CD14-positive monocyte (primary cell): Measurements from ENCODE around the gene ARHGEF1. TPM values are rescaled to one million over a fixed set of nuclear protein-coding genes. Genes with fewer than 3 reads are reported as not detected.

Experiments
- DNase-seq, 3 donors: peaks; one replicate each; pipeline ENCODE4 v3.0.0-alpha.2; 2011 to 2022
- H2AFZ ChIP-seq: 2 replicates; pipeline ENCODE4 v1.6.0; 2012; ENCODE audit warnings: mild to moderate bottlenecking, low read depth, low read length, inconsistent platforms; ENCODE audit not compliant: insufficient read depth, poor library complexity, severe bottlenecking
- H3K27ac ChIP-seq, 2 donors: 1 replicate in 1 of 2; 2 replicates in 1 of 2; pipeline ENCODE4 v1.5.1; 2012 to 2013; ENCODE audit warnings: low read length in 2 of 2, control low read depth in 1 of 2, inconsistent platforms in 1 of 2, low read depth in 1 of 2, mild to moderate bottlenecking in 1 of 2
- H3K27me3 ChIP-seq, 2 donors: one replicate each; pipeline versions ENCODE4 v1.6.0 to v1.6.1; 2011 to 2013; ENCODE audit warnings: low read length in 2 of 2; ENCODE audit not compliant: control insufficient read depth in 2 of 2, insufficient read depth in 2 of 2
- H3K36me3 ChIP-seq, 2 donors: replicated peaks in 1 of 2; 1 replicate in 1 of 2; 2 replicates in 1 of 2; pipeline versions ENCODE4 v1.5.1 to v1.6.1; 2012 to 2013; ENCODE audit warnings: low read length in 2 of 2, control low read depth in 1 of 2, inconsistent platforms in 1 of 2, mild to moderate bottlenecking in 1 of 2; ENCODE audit not compliant: insufficient read depth in 2 of 2, control insufficient read depth in 1 of 2
- H3K4me1 ChIP-seq, 2 donors: 1 replicate in 1 of 2; 2 replicates in 1 of 2; pipeline versions ENCODE4 v1.5.1 to v1.6.1; 2012 to 2013; ENCODE audit warnings: low read length in 2 of 2, control low read depth in 1 of 2, inconsistent platforms in 1 of 2, mild to moderate bottlenecking in 1 of 2, moderate library complexity in 1 of 2; ENCODE audit not compliant: insufficient read depth in 2 of 2, control insufficient read depth in 1 of 2
- H3K4me2 ChIP-seq: replicated peaks from 2 replicates; pipeline ENCODE3; 2012; ENCODE audit warnings: low read length, moderate library complexity, mild to moderate bottlenecking; ENCODE audit not compliant: poor library complexity, severe bottlenecking; ENCODE audit errors: extremely low read depth
- H3K4me3 ChIP-seq, 3 experiments: fragments of 200-600 bp in 1 of 3; sonication (generic) in 1 of 3; replicated peaks in 1 of 3; 1 replicate in 2 of 3; 2 replicates in 1 of 3; pipeline ENCODE4 v1.5.1; 2011 to 2013; ENCODE audit warnings: low read length in 3 of 3, mild to moderate bottlenecking in 3 of 3, control low read depth in 2 of 3, low read depth in 2 of 3, inconsistent platforms in 1 of 3, moderate library complexity in 1 of 3
- H3K79me2 ChIP-seq: 2 replicates; pipeline ENCODE4 v1.6.0; 2012; ENCODE audit warnings: mild to moderate bottlenecking, control low read depth, inconsistent platforms, low read length, moderate library complexity; ENCODE audit not compliant: insufficient read depth
- H3K9ac ChIP-seq: 2 replicates; pipeline ENCODE4 v1.6.0; 2017; ENCODE audit warnings: low read length, mild to moderate bottlenecking; ENCODE audit not compliant: insufficient read depth, poor library complexity, severe bottlenecking
- H3K9me3 ChIP-seq, 2 donors: replicated peaks in 1 of 2; 1 replicate in 1 of 2; 2 replicates in 1 of 2; pipeline versions ENCODE4 v1.5.1 to v1.6.1; 2012 to 2013; ENCODE audit warnings: low read length in 2 of 2, control low read depth in 1 of 2; ENCODE audit not compliant: control insufficient read depth in 1 of 2, insufficient read depth in 1 of 2
- H4K20me1 ChIP-seq: 2 replicates; pipeline ENCODE4 v1.6.0; 2012; ENCODE audit warnings: mild to moderate bottlenecking, low read length, control low read depth, moderate library complexity; ENCODE audit not compliant: insufficient read depth
- H3K27ac Mint-ChIP-seq, 7 donors: one replicate each; pipeline ENCODE4 v1.8.0; 2020; ENCODE audit warnings: mild to moderate bottlenecking in 7 of 7, mixed read lengths in 7 of 7, moderate library complexity in 6 of 7, inconsistent platforms in 2 of 7
- H3K27me3 Mint-ChIP-seq, 3 donors: one replicate each; pipeline ENCODE4 v1.8.0; 2021 to 2022; ENCODE audit warnings: low read depth in 3 of 3, mild to moderate bottlenecking in 3 of 3, mixed read lengths in 3 of 3, moderate library complexity in 3 of 3, inconsistent platforms in 1 of 3
- H3K36me3 Mint-ChIP-seq, 2 donors: one replicate each; pipeline ENCODE4 v1.8.0; 2020; ENCODE audit warnings: mixed read lengths in 2 of 2, inconsistent platforms in 1 of 2, mild to moderate bottlenecking in 1 of 2
- H3K4me1 Mint-ChIP-seq: one replicate; pipeline ENCODE4 v1.8.0; 2020; ENCODE audit warnings: mild to moderate bottlenecking, mixed read lengths
- H3K4me3 Mint-ChIP-seq, 2 donors: one replicate each; pipeline ENCODE4 v1.8.0; 2020; ENCODE audit warnings: mild to moderate bottlenecking in 2 of 2, mixed read lengths in 2 of 2, moderate library complexity in 1 of 2
- H3K9me3 Mint-ChIP-seq, 7 donors: one replicate each; pipeline ENCODE4 v1.8.0; 2020 to 2022; ENCODE audit warnings: mixed read lengths in 7 of 7, mild to moderate bottlenecking in 6 of 7, moderate library complexity in 6 of 7, inconsistent platforms in 2 of 7
- WGBS: methylation state at CpG from one replicate; pipeline ENCODE4 v1.1.5; 2013; ENCODE audit warnings: missing lambda C conversion rate; ENCODE audit not compliant: insufficient coverage; 5-methylcytosine and 5-hydroxymethylcytosine counted together
- intact Hi-C, 2 donors: fragments of 100-400 bp; cut with micrococcal nuclease; formaldehyde crosslinking; loops; one replicate each; pipeline versions ENCODE4 v1.15.0 to v1.15.1; 2023
- polyA plus RNA-seq, 3 donors: library from polyadenylated mRNA; depleted of rRNA in 1 of 3; unstranded in 2 of 3; stranded (reverse) in 1 of 3; fragments of 300-500 nt in 2 of 3; fragments of >200 nt in 1 of 3; fragmentation: Illumina TruSeq in 2 of 3; gene quantifications; 1 replicate in 2 of 3; 2 replicates in 1 of 3; pipeline ENCODE4 v1.2.3, GENCODE V29; 2012 to 2021
- TF ChIP-seq, protein P1 (sequence below): fragments of 200-600 bp; IDR thresholded peaks from one replicate; pipeline ENCODE4 v1.8.0; 2022; ENCODE audit warnings: antibody characterized with exemption, mild to moderate bottlenecking

Gene ARHGEF1
- polyA plus RNA-seq, 3 donors, result 82.8 to 622 (median 95.5) TPM

GRCh38 chr19:41837981-41838708 lies 44.8 kb upstream of the ARHGEF1 start:
- Histone ChIP-seq H3K36me3 (no peaks in the 10 kb centered on the region), H3K4me1 (peaks cover 11 to 17% of the 10 kb centered on the region in 2 donors), H3K9me3 (no peaks in the 10 kb centered on the region), H2AFZ (no peak overlapping the region), H3K4me3 (no peak overlapping the region), H3K27me3 (no peaks in the 10 kb centered on the region), H3K9ac (no peak overlapping the region), H3K79me2 (no peaks in the 10 kb centered on the region), H4K20me1 (no peaks in the 10 kb centered on the region), H3K27ac (no peak overlapping the region), H3K4me2 (no peak overlapping the region)
- Mint-ChIP-seq H3K36me3 (no peaks in the 10 kb centered on the region), H3K4me1 (peaks cover 22% of the 10 kb centered on the region), H3K9me3 (no peaks in the 10 kb centered on the region), H3K4me3 (no peak overlapping the region), H3K27ac (no peak overlapping the region), H3K27me3 (peaks cover 1 to 9% (median 4%) of the 10 kb centered on the region in 3 donors)
- TF ChIP-seq, protein P1, sequence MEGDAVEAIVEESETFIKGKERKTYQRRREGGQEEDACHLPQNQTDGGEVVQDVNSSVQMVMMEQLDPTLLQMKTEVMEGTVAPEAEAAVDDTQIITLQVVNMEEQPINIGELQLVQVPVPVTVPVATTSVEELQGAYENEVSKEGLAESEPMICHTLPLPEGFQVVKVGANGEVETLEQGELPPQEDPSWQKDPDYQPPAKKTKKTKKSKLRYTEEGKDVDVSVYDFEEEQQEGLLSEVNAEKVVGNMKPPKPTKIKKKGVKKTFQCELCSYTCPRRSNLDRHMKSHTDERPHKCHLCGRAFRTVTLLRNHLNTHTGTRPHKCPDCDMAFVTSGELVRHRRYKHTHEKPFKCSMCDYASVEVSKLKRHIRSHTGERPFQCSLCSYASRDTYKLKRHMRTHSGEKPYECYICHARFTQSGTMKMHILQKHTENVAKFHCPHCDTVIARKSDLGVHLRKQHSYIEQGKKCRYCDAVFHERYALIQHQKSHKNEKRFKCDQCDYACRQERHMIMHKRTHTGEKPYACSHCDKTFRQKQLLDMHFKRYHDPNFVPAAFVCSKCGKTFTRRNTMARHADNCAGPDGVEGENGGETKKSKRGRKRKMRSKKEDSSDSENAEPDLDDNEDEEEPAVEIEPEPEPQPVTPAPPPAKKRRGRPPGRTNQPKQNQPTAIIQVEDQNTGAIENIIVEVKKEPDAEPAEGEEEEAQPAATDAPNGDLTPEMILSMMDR, result no peak
- no peak for DNase-seq
- intact Hi-C loops, result no loop called here
- WGBS, result 93% methylated on average over 4 of the region's 13 CpGs

DNA sequence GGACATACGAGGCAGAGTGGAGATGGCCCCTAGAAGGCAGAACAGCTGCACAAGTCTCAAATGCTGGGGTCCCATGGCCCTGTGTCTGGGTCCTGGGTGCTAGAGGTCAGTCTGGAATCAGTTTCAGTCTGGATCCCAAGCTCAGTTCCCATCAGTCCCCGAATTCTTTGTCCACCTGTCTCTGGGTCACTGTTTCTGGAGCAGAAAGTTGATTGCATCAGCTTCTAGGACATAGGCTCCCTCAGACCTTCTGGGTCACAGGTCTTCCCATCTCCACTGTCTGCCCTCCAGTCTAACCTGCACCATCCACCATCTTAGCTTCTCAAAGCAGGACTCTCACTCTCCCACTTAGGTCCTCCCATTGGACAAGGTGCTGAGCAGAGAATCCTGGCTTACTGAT lies 43.8 kb upstream of the ARHGEF1 start:
- no peak overlapping the region for H3K4me2 ChIP-seq
- H3K27me3 ChIP-seq, result no peaks in the 10 kb centered on the region
- H3K4me1 ChIP-seq, result peaks cover 11 to 17% of the 10 kb centered on the region in 2 donors
- H4K20me1 ChIP-seq, result no peaks in the 10 kb centered on the region
- DNase-seq, result no peak
- Mint-ChIP-seq H3K4me1 (peaks cover 22% of the 10 kb centered on the region), H3K4me3 (no peak overlapping the region), H3K27ac (no peak overlapping the region), H3K9me3 (peaks cover 0 to 2% (median 1%) of the 10 kb centered on the region in 7 donors), H3K27me3 (peaks cover 3 to 13% (median 5%) of the 10 kb centered on the region in 3 donors), H3K36me3 (no peaks in the 10 kb centered on the region)
- H3K9ac ChIP-seq, result no peak overlapping the region
- no peak overlapping the region for H2AFZ ChIP-seq
- no peak overlapping the region for H3K4me3 ChIP-seq
- WGBS, result 91% methylated on average over 1 of the region's 2 CpGs
- TF ChIP-seq, protein P1, result no peak
- H3K27ac ChIP-seq, result no peak overlapping the region
- no peaks in the 10 kb centered on the region for H3K79me2 ChIP-seq
- intact Hi-C loops, result no loop called here
- H3K36me3 ChIP-seq, result no peaks in the 10 kb centered on the region
- no peaks in the 10 kb centered on the region for H3K9me3 ChIP-seq
